Keratinocyte (primary cell): ENCODE data around the gene UBE2F. TPM values are rescaled to one million over a fixed set of nuclear protein-coding genes. Genes with fewer than 3 reads are reported as not detected.
A peak's percentile ranks its signal among the peaks of the same experiment; 100 is the strongest.

Experiments
- DNase-seq: peaks from one replicate; pipeline ENCODE4 v3.0.0-alpha.2; 2011; ENCODE audit warnings: low read depth, missing footprints, low spot score
- FAIRE-seq: peaks from 2 replicates; lab custom pipeline; 2011; peaks lifted over from hg19 to GRCh38; lab: Jason Lieb, UNC
- H2AFZ ChIP-seq: 2 replicates; pipeline ENCODE4 v1.6.0; 2012; ENCODE audit warnings: low read length, control low read depth, inconsistent platforms; ENCODE audit not compliant: control insufficient read depth
- H3K27ac ChIP-seq: 2 replicates; pipeline ENCODE4 v1.5.1; 2011; ENCODE audit warnings: low read length; ENCODE audit not compliant: control insufficient read depth, insufficient read depth
- H3K27me3 ChIP-seq: 3 replicates; pipeline ENCODE4 v1.6.0; 2011; ENCODE audit warnings: low read length; ENCODE audit not compliant: control insufficient read depth, insufficient read depth; ENCODE audit errors: extremely low read depth
- H3K36me3 ChIP-seq, 2 experiments: 2 replicates in 1 of 2; 3 replicates in 1 of 2; pipeline ENCODE4 v1.5.1; 2011; ENCODE audit warnings: low read length in 2 of 2, mild to moderate bottlenecking in 1 of 2; ENCODE audit not compliant: control insufficient read depth in 2 of 2, insufficient read depth in 2 of 2; ENCODE audit errors: extremely low read depth in 1 of 2
- H3K4me1 ChIP-seq: 3 replicates; pipeline ENCODE4 v1.5.1; 2011; ENCODE audit warnings: low read length; ENCODE audit not compliant: control insufficient read depth, insufficient read depth; ENCODE audit errors: extremely low read depth
- H3K4me2 ChIP-seq: 3 replicates; pipeline ENCODE4 v1.6.0; 2011; ENCODE audit warnings: low read depth, low read length; ENCODE audit not compliant: control insufficient read depth, insufficient read depth; ENCODE audit errors: extremely low read depth
- H3K4me3 ChIP-seq, 3 experiments: fragments of 200-600 bp in 1 of 3; sonication (generic) in 1 of 3; 2 replicates in 2 of 3; 3 replicates in 1 of 3; pipeline ENCODE4 v1.5.1; 2011 to 2016; ENCODE audit warnings: low read length in 3 of 3, mild to moderate bottlenecking in 3 of 3, control low read depth in 2 of 3, inconsistent platforms in 1 of 3, low read depth in 1 of 3, mixed read lengths in 1 of 3, mixed run types in 1 of 3, moderate library complexity in 1 of 3; ENCODE audit not compliant: control insufficient read depth in 2 of 3, insufficient read depth in 2 of 3; ENCODE audit errors: extremely low read depth in 1 of 3
- H3K79me2 ChIP-seq: 2 replicates; pipeline ENCODE4 v1.6.0; 2012; ENCODE audit warnings: low read length; ENCODE audit not compliant: control insufficient read depth, insufficient read depth
- H3K9ac ChIP-seq: 3 replicates; pipeline ENCODE4 v1.6.0; 2011; ENCODE audit warnings: low read length; ENCODE audit not compliant: control insufficient read depth, insufficient read depth; ENCODE audit errors: extremely low read depth
- H3K9me1 ChIP-seq: 3 replicates; pipeline ENCODE4 v1.6.0; 2011; ENCODE audit warnings: low read length; ENCODE audit not compliant: control insufficient read depth, insufficient read depth; ENCODE audit errors: extremely low read depth
- H3K9me3 ChIP-seq: 2 replicates; pipeline ENCODE4 v1.5.1; 2012; ENCODE audit warnings: low read depth, low read length; ENCODE audit not compliant: control insufficient read depth
- H4K20me1 ChIP-seq: 3 replicates; pipeline ENCODE4 v1.6.0; 2011; ENCODE audit warnings: low read length; ENCODE audit not compliant: control insufficient read depth, insufficient read depth; ENCODE audit errors: extremely low read depth
- CTCF ChIP-seq, 3 experiments: IDR thresholded peaks in 1 of 3; conservative IDR thresholded peaks in 1 of 3; optimal IDR thresholded peaks in 1 of 3; 2 replicates in 2 of 3; 3 replicates in 1 of 3; pipeline versions ENCODE3 to v1.5.1; 2011; ENCODE audit warnings: low read length in 3 of 3, mild to moderate bottlenecking in 3 of 3, moderate library complexity in 2 of 3, control low read depth in 1 of 3, inconsistent platforms in 1 of 3; ENCODE audit not compliant: insufficient read depth in 2 of 3; ENCODE audit errors: extremely low read depth in 1 of 3
- EZH2 ChIP-seq: IDR thresholded peaks from one replicate; pipeline ENCODE4 v1.6.1; 2012; ENCODE audit warnings: inconsistent platforms, mild to moderate bottlenecking, low read length, moderate library complexity
- dilution Hi-C: fragments of 300-500 bp; cut with MboI; formaldehyde crosslinking; loops from one replicate; pipeline ENCODE4 v1.7.0; 2020; ENCODE audit warnings: low sequenced_read_pairs; ENCODE audit not compliant: extremely low pct_ligation_motif_present
- polyA plus RNA-seq, 5 experiments: library from polyadenylated mRNA; depleted of rRNA in 3 of 5; stranded (reverse) in 3 of 5; stranded (forward) in 1 of 5; unstranded in 1 of 5; fragments of >200 nt; gene quantifications; 1 replicate in 1 of 5; 2 replicates in 3 of 5; 3 replicates in 1 of 5; pipeline versions ENCODE4 v1.2.1 to v1.2.3, GENCODE V29; 2011 to 2012; ENCODE audit warnings: missing spikeins in 2 of 5, low read depth in 1 of 5, low replicate concordance in 1 of 5

The UBE2F gene
- polyA plus RNA-seq, 1 donor (not counting 4 experiments of a cell fraction or from before 2014, with no cell fraction given), result 95.6 TPM

GRCh38 chr2:238059505-238059904 is 92.7 kb downstream of the UBE2F start:
- no peak overlapping the region for H3K9ac ChIP-seq
- peaks cover 13% of the 10 kb centered on the region for H3K4me1 ChIP-seq

GRCh38 chr2:238060096-238060541 is 93.3 kb downstream of the UBE2F start:
- FAIRE-seq, result no peak
- Histone ChIP-seq H3K9me3 (no peaks in the 10 kb centered on the region), H3K27me3 (no peaks in the 10 kb centered on the region), H3K4me2 (peak overlapping the region; percentile 91), H3K4me3 (peak overlapping the region; percentile 54 to 79 (median 67)), H3K36me3 (peaks cover 4 to 10% of the 10 kb centered on the region in 2 experiments), H3K4me1 (peaks cover 13% of the 10 kb centered on the region), H3K79me2 (peaks cover 13% of the 10 kb centered on the region), H3K27ac (peak overlapping the region; percentile 47), H3K9me1 (no peaks in the 10 kb centered on the region), H4K20me1 (no peaks in the 10 kb centered on the region), H3K9ac (peak overlapping the region; percentile 74), H2AFZ (peak overlapping the region; percentile 2)
- TF ChIP-seq EZH2, result no peak
- no peak for TF ChIP-seq CTCF (optimal IDR thresholded peaks at IDR 0.05 in 1 of 3, IDR thresholded peaks at IDR 0.05 in 1 of 3, conservative IDR thresholded peaks at IDR 0.05 in 1 of 3; ENCODE audit: extremely low read depth in 1 of 3, insufficient read depth in 2 of 3, low read length in 3 of 3)
- dilution Hi-C loops, result no loop called here
- no peak for DNase-seq

More at GRCh38 chr2:238059505-238059904, 92.7 kb downstream of the UBE2F start:
- H3K27ac ChIP-seq, result no peak overlapping the region
- H3K4me3 ChIP-seq, result peak overlapping the region in 2 of 3 experiments; percentile 54 to 67
- H3K36me3 ChIP-seq, result peaks cover 3 to 6% of the 10 kb centered on the region in 2 experiments
- H3K4me2 ChIP-seq, result peak overlapping the region; percentile 91
- H3K79me2 ChIP-seq, result peaks cover 13% of the 10 kb centered on the region
- H2AFZ ChIP-seq, result no peak overlapping the region
- no peaks in the 10 kb centered on the region for H3K27me3 ChIP-seq
- H3K9me1 ChIP-seq, result no peaks in the 10 kb centered on the region
- no peak for TF ChIP-seq EZH2
- no peak for TF ChIP-seq CTCF (optimal IDR thresholded peaks at IDR 0.05 in 1 of 3, IDR thresholded peaks at IDR 0.05 in 1 of 3, conservative IDR thresholded peaks at IDR 0.05 in 1 of 3; ENCODE audit: extremely low read depth in 1 of 3, insufficient read depth in 2 of 3, low read length in 3 of 3)
- no peaks in the 10 kb centered on the region for H4K20me1 ChIP-seq
- H3K9me3 ChIP-seq, result no peaks in the 10 kb centered on the region
- dilution Hi-C loops, result no loop called here
- FAIRE-seq (no peak), DNase-seq (no peak)
